GM23338 (cell line): Measurements from ENCODE around the gene ATXN7L1. TPM values are rescaled to one million over a fixed set of nuclear protein-coding genes. Genes with fewer than 3 reads are reported as not detected.

Experiments
- ATAC-seq: fragments of 200-7000 bp; cut with Tn5 transposase; 3 replicates; pipeline ENCODE4 v1.9.1; 2020
- DNase-seq: peaks from one replicate; pipeline ENCODE4 v3.0.0-alpha.2; 2015; ENCODE audit warnings: low spot score
- H2AFZ ChIP-seq: fragments of 200-600 bp; sonication (generic); 2 replicates; pipeline ENCODE4 v1.8.0; 2016; ENCODE audit warnings: antibody characterized with exemption, mild to moderate bottlenecking, moderate library complexity
- H3F3A ChIP-seq: fragments of 200-600 bp; sonication (generic); replicated peaks from 2 replicates; pipeline ENCODE4 v1.8.0; 2017; ENCODE audit warnings: antibody characterized with exemption, mixed run types, low read depth
- H3K27ac ChIP-seq: fragments of 200-600 bp; sonication (generic); 2 replicates; pipeline ENCODE4 v1.6.1; 2016; ENCODE audit warnings: low read depth
- H3K27me3 ChIP-seq: fragments of 200-600 bp; sonication (generic); 2 replicates; pipeline ENCODE4 v1.8.0; 2016; ENCODE audit warnings: mild to moderate bottlenecking, mixed run types, moderate library complexity; ENCODE audit not compliant: insufficient read depth
- H3K36me3 ChIP-seq: fragments of 200-600 bp; sonication (generic); 2 replicates; pipeline ENCODE4 v1.8.0; 2016; ENCODE audit warnings: mild to moderate bottlenecking; ENCODE audit not compliant: insufficient read depth
- H3K4me1 ChIP-seq: fragments of 200-600 bp; sonication (generic); 2 replicates; pipeline ENCODE4 v1.8.0; 2016; ENCODE audit warnings: mild to moderate bottlenecking, moderate library complexity; ENCODE audit not compliant: insufficient read depth
- H3K4me2 ChIP-seq: fragments of 200-600 bp; sonication (generic); 2 replicates; pipeline ENCODE4 v1.7.1; 2017; ENCODE audit warnings: mixed run types
- H3K4me3 ChIP-seq: fragments of 200-600 bp; sonication (generic); 2 replicates; pipeline ENCODE4 v1.6.1; 2016; ENCODE audit warnings: mixed run types
- H3K79me2 ChIP-seq: fragments of 200-600 bp; sonication (generic); replicated peaks from 2 replicates; pipeline ENCODE4 v1.8.0; 2017; ENCODE audit warnings: mild to moderate bottlenecking; ENCODE audit not compliant: insufficient read depth
- H3K9me2 ChIP-seq: fragments of 200-600 bp; sonication (generic); 2 replicates; pipeline ENCODE4 v1.8.0; 2017; ENCODE audit not compliant: insufficient read depth
- H4K20me1 ChIP-seq: fragments of 200-600 bp; sonication (generic); replicated peaks from 2 replicates; pipeline ENCODE4 v1.8.0; 2017; ENCODE audit warnings: mild to moderate bottlenecking; ENCODE audit not compliant: insufficient read depth
- H3K27ac Mint-ChIP-seq: 2 replicates; pipeline ENCODE4 v1.8.0; 2020; ENCODE audit warnings: inconsistent platforms, mild to moderate bottlenecking, moderate library complexity, mixed read lengths
- H3K27me3 Mint-ChIP-seq: 3 replicates; pipeline ENCODE4 v1.8.0; 2022; ENCODE audit warnings: low read depth, mild to moderate bottlenecking, moderate library complexity, mixed read lengths, inconsistent platforms; ENCODE audit not compliant: insufficient read depth, poor library complexity
- H3K36me3 Mint-ChIP-seq: 3 replicates; pipeline ENCODE4 v1.8.0; 2021; ENCODE audit warnings: low read depth, mild to moderate bottlenecking, inconsistent platforms, moderate library complexity, mixed read lengths
- H3K4me1 Mint-ChIP-seq: 3 replicates; pipeline ENCODE4 v1.8.0; 2020; ENCODE audit warnings: mild to moderate bottlenecking, inconsistent platforms, mixed read lengths
- H3K4me3 Mint-ChIP-seq: 3 replicates; pipeline ENCODE4 v1.8.0; 2021; ENCODE audit warnings: moderate library complexity, mild to moderate bottlenecking, inconsistent platforms, mixed read lengths
- H3K9me3 Mint-ChIP-seq: 3 replicates; pipeline ENCODE4 v1.8.0; 2020; ENCODE audit warnings: moderate library complexity, mild to moderate bottlenecking, inconsistent platforms, mixed read lengths
- EZH2 ChIP-seq: fragments of 200-600 bp; sonication (generic); IDR thresholded peaks from one replicate; pipeline ENCODE4 v1.8.0; 2017; ENCODE audit warnings: antibody characterized with exemption, mild to moderate bottlenecking, low read depth; ENCODE audit not compliant: unreplicated experiment
- STAT1 ChIP-seq: IDR thresholded peaks from one replicate; pipeline ENCODE4 v1.6.1; 2016; ENCODE audit warnings: antibody characterized with exemption; ENCODE audit not compliant: unreplicated experiment
- ZNF114 ChIP-seq: fragments of 250-450 bp; sonication (Bioruptor Pico); IDR thresholded peaks from 2 replicates; pipeline ENCODE4 v1.5.0; 2020; ENCODE audit warnings: mild to moderate bottlenecking, moderate library complexity
- ZNF331 ChIP-seq: fragments of 250-450 bp; sonication (Bioruptor Pico); IDR thresholded peaks from 2 replicates; pipeline ENCODE4 v1.5.0; 2020; ENCODE audit warnings: low read depth, mild to moderate bottlenecking, moderate library complexity
- polyA plus RNA-seq: library from polyadenylated mRNA; unstranded; fragments of >200 nt; fragmentation: Nextera tagmentation; extraction: Ambion mirVana; gene quantifications from 2 replicates; pipeline ENCODE4 v1.2.1, GENCODE V29; 2016
- total RNA-seq: library from RNA; depleted of rRNA; stranded (reverse); fragments of >200 nt; shearing (Covaris generic); gene quantifications from 2 replicates; pipeline ENCODE4 v1.2.3, GENCODE V29; 2014
- TF ChIP-seq, protein P1 (sequence below): IDR thresholded peaks from one replicate; pipeline ENCODE4 v1.6.1; 2018; ENCODE audit warnings: antibody characterized with exemption; ENCODE audit not compliant: unreplicated experiment
- TF ChIP-seq, protein P2 (sequence below), 2 experiments: fragments of 200-600 bp in 1 of 2; sonication (generic) in 1 of 2; conservative IDR thresholded peaks; 2 replicates each; pipeline versions ENCODE4 v1.5.1 to v1.6.1; 2016 to 2017; ENCODE audit warnings: antibody characterized with exemption in 2 of 2, low read depth in 2 of 2, mild to moderate bottlenecking in 2 of 2, moderate library complexity in 1 of 2

Gene ATXN7L1
- total and polyA plus RNA-seq, 2 experiments from 2014 or later: 22.8 to 29.8 TPM

DNA sequence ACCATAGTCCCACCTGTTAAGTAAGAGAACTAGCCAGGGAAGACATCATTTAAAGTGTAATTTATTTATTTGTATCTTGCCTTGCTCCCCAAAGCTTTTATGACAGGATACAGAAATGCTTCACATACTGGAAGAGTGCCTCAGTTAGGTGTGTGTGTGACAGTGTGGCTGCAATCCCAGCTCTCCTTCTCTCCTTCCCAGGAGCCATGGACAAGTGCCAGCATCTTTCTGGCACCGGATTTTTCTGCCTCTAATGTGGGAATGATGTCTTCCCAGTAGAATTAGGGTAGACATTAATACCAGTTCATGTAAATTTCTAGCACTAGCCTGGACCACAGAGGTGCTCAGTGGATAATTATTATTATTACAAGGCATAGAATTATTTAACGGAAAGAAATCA, 30.3 kb upstream of the ATXN7L1 start:
- Histone ChIP-seq H3K27ac (no peak overlapping the region; the same call in 1 of the 2 replicates), H3K4me2 (0 out of 2 replicates have a peak overlapping the region, but pooled peaks have one; percentile 45), H3K27me3 (no peaks in the 10 kb centered on the region), H3K4me1 (peaks cover 21% of the 10 kb centered on the region), H3K4me3 (no peak overlapping the region), H4K20me1 (no peaks in the 10 kb centered on the region), H2AFZ (no peak overlapping the region), H3F3A (peaks cover 8% of the 10 kb centered on the region; the same call in 1 of the 2 replicates), H3K36me3 (peaks cover 11% of the 10 kb centered on the region), H3K9me2 (peaks cover 3% of the 10 kb centered on the region; the same call in 1 of the 2 replicates), H3K79me2 (peaks cover 24% of the 10 kb centered on the region)
- H3K4me3 Mint-ChIP-seq: no peak overlapping the region
- H3K9me3 Mint-ChIP-seq: peaks cover 17% of the 10 kb centered on the region
- ATAC-seq (no peak), DNase-seq (no peak)
- H3K4me1 Mint-ChIP-seq: peaks cover 27% of the 10 kb centered on the region
- no peaks in the 10 kb centered on the region for H3K27me3 Mint-ChIP-seq
- no peak for TF ChIP-seq ZNF114 (CRISPR knock-in tag)
- TF ChIP-seq, protein P1, sequence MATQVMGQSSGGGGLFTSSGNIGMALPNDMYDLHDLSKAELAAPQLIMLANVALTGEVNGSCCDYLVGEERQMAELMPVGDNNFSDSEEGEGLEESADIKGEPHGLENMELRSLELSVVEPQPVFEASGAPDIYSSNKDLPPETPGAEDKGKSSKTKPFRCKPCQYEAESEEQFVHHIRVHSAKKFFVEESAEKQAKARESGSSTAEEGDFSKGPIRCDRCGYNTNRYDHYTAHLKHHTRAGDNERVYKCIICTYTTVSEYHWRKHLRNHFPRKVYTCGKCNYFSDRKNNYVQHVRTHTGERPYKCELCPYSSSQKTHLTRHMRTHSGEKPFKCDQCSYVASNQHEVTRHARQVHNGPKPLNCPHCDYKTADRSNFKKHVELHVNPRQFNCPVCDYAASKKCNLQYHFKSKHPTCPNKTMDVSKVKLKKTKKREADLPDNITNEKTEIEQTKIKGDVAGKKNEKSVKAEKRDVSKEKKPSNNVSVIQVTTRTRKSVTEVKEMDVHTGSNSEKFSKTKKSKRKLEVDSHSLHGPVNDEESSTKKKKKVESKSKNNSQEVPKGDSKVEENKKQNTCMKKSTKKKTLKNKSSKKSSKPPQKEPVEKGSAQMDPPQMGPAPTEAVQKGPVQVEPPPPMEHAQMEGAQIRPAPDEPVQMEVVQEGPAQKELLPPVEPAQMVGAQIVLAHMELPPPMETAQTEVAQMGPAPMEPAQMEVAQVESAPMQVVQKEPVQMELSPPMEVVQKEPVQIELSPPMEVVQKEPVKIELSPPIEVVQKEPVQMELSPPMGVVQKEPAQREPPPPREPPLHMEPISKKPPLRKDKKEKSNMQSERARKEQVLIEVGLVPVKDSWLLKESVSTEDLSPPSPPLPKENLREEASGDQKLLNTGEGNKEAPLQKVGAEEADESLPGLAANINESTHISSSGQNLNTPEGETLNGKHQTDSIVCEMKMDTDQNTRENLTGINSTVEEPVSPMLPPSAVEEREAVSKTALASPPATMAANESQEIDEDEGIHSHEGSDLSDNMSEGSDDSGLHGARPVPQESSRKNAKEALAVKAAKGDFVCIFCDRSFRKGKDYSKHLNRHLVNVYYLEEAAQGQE: no peak
- no peak for TF ChIP-seq EZH2
- H3K27ac Mint-ChIP-seq: peak overlapping the region; percentile 95
- peaks cover 26% of the 10 kb centered on the region for H3K36me3 Mint-ChIP-seq

DNA sequence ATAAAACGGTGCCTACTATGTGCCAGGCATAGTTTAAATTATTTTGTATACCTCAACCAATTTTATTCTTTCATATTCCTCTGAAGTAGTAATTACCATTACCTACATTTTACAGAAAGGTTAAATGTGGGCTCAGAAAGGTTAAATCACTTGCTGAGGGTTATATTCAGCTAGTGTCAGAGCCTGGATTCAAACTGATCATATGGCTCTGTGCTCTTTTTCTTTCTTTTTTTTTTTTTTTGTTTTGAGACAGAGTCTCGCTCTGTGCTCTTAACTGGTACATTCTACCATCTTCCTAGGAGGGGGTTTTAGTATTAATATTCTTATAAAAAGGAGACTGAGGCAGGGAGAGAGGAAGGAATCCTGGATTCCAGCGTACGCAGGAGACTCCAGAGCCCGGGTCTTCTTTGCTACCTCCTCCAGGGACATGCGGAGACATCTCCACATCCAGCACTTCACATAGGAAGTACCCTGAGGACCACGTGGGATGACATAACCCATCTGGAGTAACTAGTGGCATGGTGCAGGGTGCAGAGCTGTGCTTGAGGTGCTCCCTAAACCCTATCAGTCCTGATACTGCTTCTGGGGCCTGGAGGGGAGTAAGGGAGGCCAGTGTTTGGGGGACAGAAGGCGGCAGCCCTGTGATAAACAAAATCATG, 29.6 kb upstream of the ATXN7L1 start:
- H3K4me1 Mint-ChIP-seq: peaks cover 29% of the 10 kb centered on the region
- H3K36me3 Mint-ChIP-seq: peaks cover 20% of the 10 kb centered on the region
- Histone ChIP-seq H3K4me2 (peak overlapping the region; percentile 45), H4K20me1 (no peaks in the 10 kb centered on the region), H3K4me3 (peak overlapping the region; percentile 20; the same call in 1 of the 2 replicates), H3F3A (peaks cover 8% of the 10 kb centered on the region; the same call in 1 of the 2 replicates), H3K4me1 (peaks cover 21% of the 10 kb centered on the region), H3K27me3 (no peaks in the 10 kb centered on the region), H3K79me2 (peaks cover 24% of the 10 kb centered on the region), H2AFZ (no peak overlapping the region), H3K27ac (peak overlapping the region; percentile 83; the same call in 1 of the 2 replicates), H3K36me3 (peaks cover 8% of the 10 kb centered on the region), H3K9me2 (no peaks in the 10 kb centered on the region)
- H3K27me3 Mint-ChIP-seq: no peaks in the 10 kb centered on the region
- peaks cover 14% of the 10 kb centered on the region for H3K9me3 Mint-ChIP-seq
- H3K4me3 Mint-ChIP-seq: peak overlapping the region; percentile 31; the same call in 2 of the 3 replicates
- peak; percentile 79 for ATAC-seq
- H3K27ac Mint-ChIP-seq: peak overlapping the region; percentile 95
- peak; percentile 47 for DNase-seq
- TF ChIP-seq, protein P1: no peak
- TF ChIP-seq, protein P2, sequence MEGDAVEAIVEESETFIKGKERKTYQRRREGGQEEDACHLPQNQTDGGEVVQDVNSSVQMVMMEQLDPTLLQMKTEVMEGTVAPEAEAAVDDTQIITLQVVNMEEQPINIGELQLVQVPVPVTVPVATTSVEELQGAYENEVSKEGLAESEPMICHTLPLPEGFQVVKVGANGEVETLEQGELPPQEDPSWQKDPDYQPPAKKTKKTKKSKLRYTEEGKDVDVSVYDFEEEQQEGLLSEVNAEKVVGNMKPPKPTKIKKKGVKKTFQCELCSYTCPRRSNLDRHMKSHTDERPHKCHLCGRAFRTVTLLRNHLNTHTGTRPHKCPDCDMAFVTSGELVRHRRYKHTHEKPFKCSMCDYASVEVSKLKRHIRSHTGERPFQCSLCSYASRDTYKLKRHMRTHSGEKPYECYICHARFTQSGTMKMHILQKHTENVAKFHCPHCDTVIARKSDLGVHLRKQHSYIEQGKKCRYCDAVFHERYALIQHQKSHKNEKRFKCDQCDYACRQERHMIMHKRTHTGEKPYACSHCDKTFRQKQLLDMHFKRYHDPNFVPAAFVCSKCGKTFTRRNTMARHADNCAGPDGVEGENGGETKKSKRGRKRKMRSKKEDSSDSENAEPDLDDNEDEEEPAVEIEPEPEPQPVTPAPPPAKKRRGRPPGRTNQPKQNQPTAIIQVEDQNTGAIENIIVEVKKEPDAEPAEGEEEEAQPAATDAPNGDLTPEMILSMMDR (conservative IDR thresholded peaks at IDR 0.05; ENCODE audit: low read depth in 2 of 2): no peak
- TF ChIP-seq STAT1 (no peak), ZNF331 (CRISPR knock-in tag) (no peak)
